HG02885 (cell line): ENCODE results near the gene MLLT1.

Experiments used
- ATAC-seq: cut with Tn5 transposase; IDR thresholded peaks from one replicate; pipeline ENCODE4 v1.9.1; 2021; ENCODE audit warnings: mild to moderate bottlenecking; ENCODE audit not compliant: unreplicated experiment, poor library complexity

Gene MLLT1

DNA sequence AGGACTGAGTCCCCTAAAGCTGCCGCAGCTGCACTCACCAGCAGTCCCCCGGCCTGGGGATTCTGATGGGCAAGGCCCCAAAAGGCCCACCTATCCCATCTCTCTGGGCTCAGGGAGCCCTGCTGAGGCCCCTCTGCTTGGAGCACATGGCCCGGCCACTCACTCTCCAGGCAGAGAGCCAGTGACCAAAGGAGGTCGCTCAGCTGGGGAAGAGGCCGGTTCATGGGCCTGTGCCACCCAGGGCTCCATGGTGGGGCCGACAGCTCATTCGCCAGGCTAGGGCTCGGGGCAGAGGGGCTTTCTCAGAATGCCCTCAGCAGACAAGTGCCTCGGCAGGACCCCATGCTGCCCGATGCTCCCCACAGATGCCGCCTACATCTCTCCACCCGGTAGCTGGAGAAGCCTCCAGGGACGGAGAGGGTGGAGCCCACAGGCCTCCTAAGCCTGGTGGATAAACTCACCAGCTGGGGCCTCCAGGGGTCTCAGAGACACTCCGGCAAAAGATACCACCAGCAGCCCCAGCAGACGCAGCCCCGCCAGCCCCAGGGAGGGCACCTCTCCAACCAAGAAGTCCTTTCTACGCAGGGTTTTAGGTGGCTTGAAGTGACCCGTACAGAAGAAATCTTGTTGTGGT lies 54.4 kb downstream of the MLLT1 start:
- ATAC-seq, result no peak

DNA sequence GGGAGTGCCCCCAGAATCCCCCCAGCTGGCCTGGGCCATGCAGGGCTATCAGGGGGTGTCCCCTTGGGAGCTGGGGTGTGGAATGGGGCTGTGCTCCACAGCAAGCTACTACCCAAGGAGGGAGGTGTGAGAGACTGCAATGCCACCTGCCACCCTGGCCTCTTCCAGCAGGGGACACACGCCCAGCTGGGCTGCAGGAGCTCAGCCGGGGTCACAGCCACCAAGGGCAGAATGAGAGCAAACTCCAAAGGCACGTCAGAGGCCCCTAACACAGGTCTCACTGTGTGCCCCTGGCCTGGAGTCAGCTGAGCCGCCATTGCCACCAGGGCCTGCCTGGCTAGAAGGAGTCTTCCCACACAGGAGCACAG lies 55.5 kb downstream of the MLLT1 start:
- ATAC-seq, result no peak

DNA sequence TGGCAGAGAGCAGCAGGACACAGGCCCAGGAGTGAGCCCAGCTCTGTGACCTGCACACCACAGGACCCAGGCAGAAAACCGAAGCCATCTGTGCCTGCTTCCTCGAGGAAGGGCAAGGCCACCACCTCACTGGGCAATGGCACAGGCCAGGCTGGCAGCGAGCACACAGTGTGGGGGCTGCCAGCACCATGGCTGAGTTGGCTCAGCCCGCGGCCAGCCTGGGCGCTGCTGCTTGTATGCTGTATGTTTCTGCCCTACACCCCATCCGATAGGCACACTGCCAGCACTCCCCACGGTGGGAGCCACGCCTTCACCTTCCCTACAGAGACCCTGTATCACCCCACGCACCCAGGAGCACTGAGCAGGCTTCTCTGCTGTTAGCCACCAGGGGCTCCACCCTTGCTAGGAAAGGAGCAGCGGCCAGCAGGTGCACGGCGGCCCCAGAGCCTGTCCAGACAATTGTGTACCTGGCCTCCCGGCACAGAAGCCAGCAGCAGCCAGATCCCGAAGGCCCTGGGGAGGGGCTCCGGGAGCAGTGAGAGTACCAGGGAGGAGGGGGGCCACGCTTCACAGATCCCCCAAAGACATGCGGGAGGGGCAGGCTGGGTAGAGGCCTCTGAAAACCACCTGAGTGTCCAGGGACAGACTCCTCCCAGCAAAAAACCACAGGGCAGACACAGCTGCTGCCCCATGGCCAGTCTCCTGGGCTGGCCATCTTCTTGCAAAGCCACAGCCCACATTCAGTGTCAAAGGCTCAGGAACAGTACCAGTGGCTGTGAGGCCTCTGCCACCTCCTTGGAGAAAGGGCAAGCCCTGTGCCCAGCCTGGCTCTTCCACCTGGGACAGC lies 56.1 kb downstream of the MLLT1 start:
- no peak for ATAC-seq

DNA sequence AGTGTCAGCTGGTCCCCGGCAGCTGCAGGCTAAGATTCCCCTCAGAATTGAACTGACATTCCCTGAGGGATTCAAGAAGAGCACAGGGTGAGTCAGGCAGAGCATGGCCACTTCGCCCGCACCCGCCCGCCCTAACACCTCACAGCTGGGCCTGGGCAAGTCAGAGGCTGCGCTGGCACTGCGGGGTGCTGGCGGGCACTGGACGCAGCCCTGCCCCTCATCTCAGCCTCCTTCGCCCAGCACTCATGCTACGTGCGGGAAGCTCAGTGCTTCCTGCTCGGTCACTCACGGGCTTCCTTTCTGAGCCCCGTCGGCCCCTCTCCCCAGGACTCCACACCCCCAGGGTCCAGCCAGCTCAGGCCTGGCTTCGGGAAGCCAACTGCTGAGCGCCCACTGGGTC lies 56.9 kb downstream of the MLLT1 start:
- no peak for ATAC-seq

DNA sequence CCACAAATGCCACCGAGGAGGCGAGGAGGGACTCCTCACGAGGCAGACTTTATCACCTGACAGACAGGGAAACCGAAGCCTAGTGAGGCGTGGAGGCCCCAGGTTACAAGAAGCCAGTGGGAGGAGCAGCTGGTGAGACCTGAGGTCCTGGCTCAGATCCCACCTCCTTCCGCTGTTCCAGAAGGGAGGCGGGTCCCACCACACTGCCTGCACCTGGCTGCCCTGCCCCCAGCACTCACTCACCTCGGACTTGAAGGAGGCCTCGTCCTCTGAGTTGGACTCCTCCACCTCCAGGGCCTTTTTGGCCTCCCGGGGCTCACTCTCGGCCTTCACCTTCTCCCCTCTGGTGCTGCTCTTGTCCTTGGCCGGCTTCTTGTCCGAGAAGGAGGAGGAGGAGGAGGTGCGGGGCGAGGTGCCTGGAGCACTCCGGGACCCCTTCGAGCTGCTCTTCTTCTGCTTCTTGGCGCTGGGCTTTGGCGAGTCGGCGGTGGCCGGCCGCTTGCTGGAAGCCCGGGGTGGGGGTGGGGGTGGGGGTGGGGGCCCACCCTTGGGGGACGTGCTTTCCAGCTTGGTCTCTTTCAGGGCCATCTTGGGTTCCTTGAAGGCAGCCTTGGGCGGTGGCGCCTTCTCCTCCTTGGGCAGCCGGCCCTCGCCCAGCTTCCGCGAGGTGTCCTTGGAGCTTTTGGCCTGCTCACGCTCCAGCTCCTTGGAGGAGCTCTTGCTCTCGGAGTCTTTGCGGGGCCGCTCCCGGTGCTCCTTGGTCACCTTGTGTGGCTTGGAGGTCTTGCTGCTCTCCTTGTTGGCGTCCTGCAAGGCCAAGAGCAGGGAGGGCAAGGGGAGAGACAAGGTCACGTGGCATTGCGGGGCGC lies 57.7 kb downstream of the MLLT1 start:
- no peak for ATAC-seq

DNA sequence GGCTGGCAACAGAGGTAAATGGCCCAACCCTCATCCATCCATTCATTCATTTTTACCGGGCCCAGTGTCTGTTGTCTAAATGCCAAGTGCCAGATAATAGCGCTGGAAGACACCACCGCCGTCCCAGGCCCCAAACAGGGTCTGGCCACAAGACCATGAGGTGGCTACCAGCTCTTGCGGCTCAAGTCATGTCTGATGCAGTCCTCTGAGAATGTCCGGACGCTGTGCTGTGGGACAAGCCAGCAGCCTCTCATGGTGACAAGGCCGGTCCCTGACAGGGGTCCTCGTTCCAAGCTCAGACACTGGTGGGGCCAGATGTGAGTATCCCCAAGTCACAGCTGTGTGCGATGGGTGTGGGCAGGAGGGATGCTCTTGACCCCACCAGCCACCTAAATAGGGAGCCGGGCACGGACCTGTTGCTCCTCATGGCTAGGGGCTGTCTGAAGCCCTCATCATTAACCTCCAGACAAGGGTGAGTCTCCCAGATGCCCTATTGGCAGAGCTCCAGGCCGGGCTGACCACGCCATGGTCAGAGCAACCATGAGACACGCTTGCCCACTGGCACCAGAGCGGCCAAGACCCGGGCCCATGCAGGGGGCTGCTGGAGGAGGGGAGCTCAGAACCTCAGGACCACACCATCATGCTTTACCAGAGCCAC lies 58.4 kb downstream of the MLLT1 start:
- ATAC-seq, result no peak

DNA sequence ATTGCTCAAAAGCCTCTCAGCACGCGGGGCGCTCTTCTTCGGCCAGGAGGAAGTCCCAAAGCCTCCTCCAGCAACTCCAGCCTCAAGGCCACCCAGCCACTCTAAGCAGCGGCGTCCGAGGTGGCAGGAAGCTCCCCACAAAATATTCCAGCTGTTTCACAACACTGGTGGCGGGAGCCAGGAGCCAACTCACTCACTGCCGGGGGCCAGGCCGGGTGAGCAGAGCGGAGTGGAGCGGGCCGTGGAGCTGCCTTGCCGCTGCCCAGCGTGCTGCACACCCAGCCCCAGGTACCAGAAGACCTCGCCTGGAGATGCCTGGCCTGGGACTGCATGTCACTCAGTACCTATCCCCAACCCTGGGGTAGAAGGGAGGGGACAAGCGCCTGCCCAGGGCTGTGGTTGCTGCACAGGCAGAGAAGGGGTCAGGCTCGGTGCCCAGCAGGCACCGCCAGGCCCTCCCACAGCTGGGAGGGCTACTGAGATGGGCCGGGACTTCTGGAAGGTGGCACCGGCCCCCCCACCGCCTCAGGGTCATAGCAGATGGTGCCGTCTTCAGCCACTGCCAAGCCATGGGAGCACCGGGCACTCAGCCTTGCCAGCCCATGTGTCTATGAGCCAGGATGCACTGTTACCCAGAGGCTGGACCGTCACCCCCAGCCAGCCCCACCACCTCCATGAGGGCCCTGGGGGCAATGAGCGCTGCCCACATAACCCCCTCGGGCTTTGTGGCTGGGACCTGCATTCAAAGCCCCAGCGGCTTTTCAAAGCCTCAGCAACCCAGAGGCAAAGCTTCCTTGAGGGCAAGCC lies 59.2 kb downstream of the MLLT1 start:
- no peak for ATAC-seq

DNA sequence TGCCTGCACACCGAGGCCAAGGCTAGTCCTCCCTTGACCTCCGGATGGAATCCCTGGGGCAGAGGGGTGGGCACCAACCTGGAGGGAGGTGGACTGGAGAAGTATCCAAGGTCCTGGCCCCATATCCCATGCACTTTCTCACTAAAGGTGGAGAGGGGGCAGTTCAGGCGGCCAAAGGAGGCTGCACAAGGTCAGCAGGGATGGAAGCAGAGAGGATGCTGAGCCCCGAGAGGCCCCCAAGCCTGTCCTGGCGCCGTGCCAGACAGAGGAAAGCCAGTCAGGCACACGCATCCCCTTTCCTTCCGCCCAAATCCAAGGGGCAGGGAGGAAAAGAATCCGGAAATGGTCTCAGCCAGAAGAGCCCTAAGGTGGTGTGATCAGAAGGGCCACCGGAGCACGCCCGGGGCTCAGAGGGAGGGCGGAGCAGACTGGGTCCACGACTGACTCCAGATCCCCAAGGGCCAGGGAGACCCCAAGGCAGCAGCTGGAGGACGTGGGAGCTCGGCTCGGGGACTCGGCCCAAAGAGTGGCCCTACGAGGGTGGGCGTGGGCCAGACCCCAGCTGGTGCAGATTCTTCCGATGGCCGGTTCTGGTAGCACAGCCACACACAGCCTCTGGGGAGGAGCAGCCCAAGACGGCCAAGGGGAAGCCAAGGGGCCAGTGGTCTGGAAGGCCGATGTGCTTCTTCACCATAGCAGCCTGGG lies 60.0 kb downstream of the MLLT1 start:
- ATAC-seq, result no peak

DNA sequence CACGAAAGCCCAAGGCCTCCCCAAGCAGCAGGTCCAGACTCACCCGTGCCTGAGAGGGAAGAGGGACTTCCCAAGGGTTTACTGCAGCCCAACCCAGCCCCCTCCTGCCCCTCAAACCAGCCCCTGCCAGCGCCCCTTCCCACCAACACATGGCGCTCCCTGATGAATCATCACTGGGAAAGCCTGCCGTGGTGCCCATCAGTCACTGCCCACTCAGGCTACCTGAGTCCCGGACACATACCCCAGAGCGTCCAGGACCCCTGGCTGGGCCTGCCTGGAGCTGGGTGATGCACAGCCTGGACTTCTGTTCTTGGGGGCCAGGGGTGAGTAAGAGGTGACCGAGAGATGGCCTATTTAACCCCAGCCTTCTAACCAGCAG lies 60.6 kb downstream of the MLLT1 start:
- ATAC-seq, result no peak

DNA sequence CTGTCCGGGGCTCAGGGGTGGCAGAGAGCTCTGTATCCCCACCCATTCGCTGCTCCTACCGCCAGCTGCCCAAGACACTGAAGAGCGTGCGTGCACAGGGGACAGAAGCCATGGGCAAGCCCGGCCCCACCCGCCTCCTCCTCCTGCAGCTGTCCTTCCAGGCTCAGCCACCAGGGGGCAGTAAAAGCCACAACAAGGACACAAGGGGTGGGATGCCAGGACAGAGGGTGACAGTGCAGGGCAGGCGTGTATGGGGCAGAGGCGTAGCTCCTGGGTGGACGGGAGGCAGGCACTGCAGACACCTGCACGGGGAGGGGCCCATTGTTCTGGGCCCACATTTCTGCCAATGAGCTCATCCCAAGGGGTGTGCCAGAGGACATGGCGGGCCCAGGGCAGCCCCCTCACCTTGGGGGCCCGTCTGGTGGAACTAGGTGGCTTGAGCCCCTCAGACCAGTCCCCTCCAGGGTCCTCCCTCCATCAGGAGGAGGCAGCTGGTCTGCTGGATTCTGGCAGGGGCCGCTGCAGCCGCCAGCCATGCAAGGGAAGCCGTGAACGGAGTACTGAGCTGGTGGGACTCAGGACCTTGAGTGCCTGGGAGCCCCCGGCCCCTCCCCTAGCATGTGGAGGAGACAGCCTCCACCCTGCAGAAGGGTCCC lies 61.2 kb downstream of the MLLT1 start:
- no peak for ATAC-seq

DNA sequence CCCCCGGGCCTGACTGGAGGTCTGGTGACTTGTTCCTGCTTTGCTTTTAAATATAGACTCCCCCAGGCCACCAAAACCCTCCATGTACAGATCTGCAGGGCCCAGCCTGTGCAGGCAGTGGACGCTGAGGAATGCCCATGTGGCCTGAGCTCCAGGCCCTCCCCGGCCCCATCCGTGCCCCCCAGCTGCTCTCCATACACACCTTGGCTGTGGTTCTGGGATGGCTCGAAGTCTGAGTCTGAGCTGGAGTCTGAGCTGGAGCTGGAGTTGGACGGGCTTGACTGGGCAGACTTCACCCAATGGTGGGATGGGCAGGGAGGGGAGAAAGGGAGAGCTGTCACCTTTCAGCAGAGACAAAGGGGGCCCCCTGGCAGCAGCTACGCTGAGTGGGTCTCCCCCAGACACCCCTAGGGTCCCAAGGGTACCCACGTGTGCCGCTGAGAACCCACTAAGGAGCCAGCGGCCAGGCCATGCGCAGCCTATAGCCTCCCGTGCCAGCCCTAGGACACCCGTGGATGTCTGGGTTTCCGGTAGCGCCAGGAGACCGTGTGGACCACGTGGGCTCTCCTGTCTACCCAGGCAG lies 61.9 kb downstream of the MLLT1 start:
- no peak for ATAC-seq

DNA sequence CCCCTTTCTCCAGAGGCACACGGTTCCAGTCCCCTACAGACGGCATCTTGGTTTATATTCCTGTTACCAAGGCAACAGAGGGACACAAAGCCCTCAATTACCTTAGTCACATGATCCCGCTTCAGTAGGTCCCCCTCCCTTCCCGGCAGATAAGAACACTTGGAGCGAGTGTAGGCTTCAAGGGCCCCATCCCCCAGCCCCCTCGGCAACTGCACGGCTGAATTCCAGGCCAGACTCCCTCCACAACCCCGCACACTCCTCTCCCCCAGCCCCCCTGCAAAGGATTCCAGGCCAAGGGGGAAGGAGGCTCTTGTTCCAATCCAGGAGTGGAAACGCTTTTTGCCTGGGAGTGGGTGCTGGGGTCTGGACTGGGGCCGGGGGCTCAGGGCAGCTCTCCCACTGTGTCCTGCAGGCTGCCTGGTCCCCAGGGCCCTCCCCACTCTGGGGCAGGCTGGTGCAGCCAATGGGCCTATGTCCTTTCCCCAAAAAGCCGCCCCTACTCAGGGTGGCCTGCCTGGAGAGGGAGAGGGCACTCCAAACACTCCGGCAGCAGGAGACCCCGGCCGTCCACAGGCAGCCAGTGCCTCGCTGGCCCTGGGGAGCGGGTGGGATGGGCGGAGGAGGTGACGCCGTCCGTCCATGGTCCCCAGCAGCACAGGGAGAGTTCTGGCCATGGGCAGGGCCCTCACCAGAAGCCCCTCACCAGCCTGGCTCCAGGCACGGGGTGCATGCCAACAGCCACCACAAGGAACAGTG lies 62.6 kb downstream of the MLLT1 start:
- no peak for ATAC-seq

DNA sequence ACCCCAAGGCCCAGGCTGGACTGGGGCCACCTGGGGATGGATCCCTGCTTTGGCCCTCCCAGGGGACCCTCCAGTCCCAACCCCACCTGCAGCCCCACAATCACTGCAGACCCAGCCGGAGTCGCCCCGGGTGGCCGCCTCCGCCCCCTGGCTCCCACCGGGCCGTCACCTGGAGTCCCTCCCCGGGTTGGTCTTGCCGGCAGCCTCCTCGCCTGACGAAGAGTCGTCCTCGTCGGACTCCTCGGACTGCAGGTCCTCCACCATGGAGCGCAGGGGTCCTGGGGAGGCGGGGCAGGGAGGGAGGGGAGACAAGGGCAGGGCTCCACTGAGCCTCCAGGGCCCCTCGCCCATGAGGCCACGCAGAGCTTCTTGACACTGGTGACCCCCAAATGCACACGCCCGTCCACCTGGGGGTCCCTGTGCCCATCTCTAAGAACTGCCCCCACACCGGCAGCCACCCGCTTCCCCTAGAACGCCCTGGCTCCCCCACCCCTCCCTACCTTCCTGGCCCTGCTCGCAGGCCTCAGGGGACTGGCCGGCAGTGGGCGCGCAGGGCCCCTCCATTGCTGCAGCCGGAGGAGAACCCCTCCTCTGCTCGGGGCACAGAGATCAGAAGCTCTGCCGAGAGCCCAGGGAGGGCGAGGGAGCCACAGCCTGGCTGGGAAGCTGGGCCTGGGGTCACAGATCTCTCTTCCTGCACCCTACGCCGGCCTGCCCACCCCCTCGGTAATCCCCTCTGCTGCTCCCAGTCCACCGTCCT lies 63.4 kb downstream of the MLLT1 start:
- ATAC-seq, result no peak

DNA sequence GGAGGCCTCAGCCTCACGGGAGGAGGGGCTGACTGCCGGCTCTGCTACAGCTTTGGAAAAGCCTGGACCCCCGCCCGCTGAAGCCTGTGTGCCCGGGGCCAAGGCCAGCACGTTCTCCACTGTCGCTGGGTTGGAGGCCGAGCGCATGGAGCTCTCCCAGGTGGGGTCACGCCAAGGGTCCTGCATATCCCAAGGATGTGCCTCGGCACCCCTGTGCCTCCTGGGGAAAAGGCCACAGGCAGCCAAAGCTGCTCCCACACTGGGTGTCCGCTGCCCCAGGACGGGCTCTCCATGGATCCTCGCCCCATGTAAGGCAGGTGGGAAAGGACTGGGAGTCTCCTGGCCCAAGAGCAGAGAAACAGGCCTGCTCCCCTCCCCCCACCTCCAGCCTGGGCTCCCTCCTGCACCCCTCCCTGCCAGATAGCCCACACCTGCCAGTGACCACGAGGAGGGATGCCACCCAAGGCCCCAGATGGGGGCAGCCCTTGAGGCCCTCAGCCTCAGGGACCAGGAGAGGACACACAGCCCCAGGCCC lies 64.0 kb downstream of the MLLT1 start:
- ATAC-seq, result no peak

DNA sequence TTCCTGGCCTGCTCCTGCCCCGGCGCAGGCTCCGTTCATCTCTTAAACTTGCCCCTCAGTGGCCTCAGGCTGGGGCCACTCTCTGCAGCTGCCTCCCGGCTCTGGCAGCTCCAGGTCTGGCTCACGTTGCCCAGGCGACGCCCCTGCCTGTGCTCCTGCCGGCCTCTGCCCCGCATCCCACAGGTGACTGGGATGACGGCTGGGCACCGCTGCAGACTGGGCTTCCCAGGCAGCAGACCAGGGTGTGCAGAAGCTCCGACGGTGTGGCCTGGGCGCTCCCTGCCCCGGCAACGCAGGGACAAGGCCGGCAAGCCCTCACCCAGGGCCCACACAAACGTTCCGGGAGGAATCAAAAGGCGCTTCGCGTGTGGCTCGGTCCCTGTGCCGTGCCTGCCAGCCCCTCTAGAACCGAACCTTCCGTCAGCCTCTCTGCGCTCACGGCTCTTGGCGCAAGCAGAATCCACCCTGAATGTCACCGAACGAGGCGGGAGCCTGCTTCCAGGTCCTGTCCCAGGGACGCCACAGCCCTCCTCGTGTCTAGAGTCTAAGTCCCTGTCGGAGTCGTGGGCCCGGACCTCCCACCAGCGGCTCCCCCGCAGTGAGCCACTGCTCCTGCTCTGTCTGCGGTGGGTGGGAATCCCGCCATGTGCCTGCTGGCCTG lies 64.8 kb downstream of the MLLT1 start:
- no peak for ATAC-seq
